OCI-LY1 (cell line): ENCODE measurements around the gene GPSM1.

Experiments used
- CTCF ChIP-seq: fragments of 200-600 bp; sonication (generic), shearing (Covaris generic); IDR thresholded peaks from 2 replicates; pipeline ENCODE4 v1.5.1; 2017; ENCODE audit warnings: mild to moderate bottlenecking, antibody characterized with exemption, low read length, moderate library complexity, mixed read lengths
- EZH2 ChIP-seq: fragments of 200-600 bp; sonication (generic), shearing (Covaris generic); IDR thresholded peaks from 2 replicates; pipeline ENCODE4 v1.8.0; 2017; ENCODE audit warnings: borderline replicate concordance, mixed run types, mild to moderate bottlenecking, antibody characterized with exemption, low read length, moderate library complexity, mixed read lengths

- no peak for TF ChIP-seq CTCF
- TF ChIP-seq EZH2, result no peak
Measured at GRCh38 chr9:136397643-136398042, 70.3 kb downstream of the GPSM1 start.
